A549 (cell line): ENCODE data around the gene TBX20. TPM values are rescaled to one million over a fixed set of nuclear protein-coding genes. Genes with fewer than 3 reads are reported as not detected.

Source experiments
- ATAC-seq, 2 experiments: fragments of 200-7000 bp in 1 of 2; fragments of >200 bp in 1 of 2; cut with Nextera tagmentation in 1 of 2; cut with Tn5 transposase in 1 of 2; 3 replicates each; pipeline versions ENCODE4 v1.8.0 to v1.9.1; 2018 to 2020; ENCODE audit warnings: mild to moderate bottlenecking in 1 of 2, moderate library complexity in 1 of 2
- CTCF ChIA-PET: fragments of 300-600 bp; sonication (Branson Sonifier 250); formaldehyde crosslinking; extraction: SDS; loops from one replicate; lab custom pipeline; 2021; ENCODE audit warnings: antibody characterized with exemption, inconsistent platforms; lab: Yijun Ruan, JAX
- POLR2A ChIA-PET: fragments of 350-600 bp; formaldehyde crosslinking; extraction: SDS; loops from one replicate; lab custom pipeline; 2021; ENCODE audit warnings: antibody characterized with exemption, inconsistent platforms; lab: Yijun Ruan, JAX
- DNase-seq, 2 experiments: peaks; one replicate each; pipeline versions ENCODE4 v3.0.0 to v3.0.0-alpha.2; 2011 to 2016; ENCODE audit warnings: low read depth in 1 of 2, low spot score in 1 of 2
- FAIRE-seq: peaks from 2 replicates; lab custom pipeline; 2011; peaks lifted over from hg19 to GRCh38; lab: Jason Lieb, UNC
- H3K27ac ChIP-seq, 2 experiments: fragments of >200 bp; sonication (Bioruptor Twin); formaldehyde crosslinking; 3 replicates each; pipeline ENCODE4 v1.5.1; 2016 to 2017
- H3K4me1 ChIP-seq: fragments of >200 bp; sonication (Bioruptor Twin); formaldehyde crosslinking; 3 replicates; pipeline ENCODE4 v1.6.1; 2016
- H3K4me2 ChIP-seq: fragments of >200 bp; sonication (Bioruptor Twin); formaldehyde crosslinking; 3 replicates; pipeline ENCODE4 v1.6.1; 2016
- H3K4me3 ChIP-seq: fragments of >200 bp; sonication (Bioruptor Twin); formaldehyde crosslinking; 3 replicates; pipeline ENCODE4 v1.5.1; 2016
- H3K9me3 ChIP-seq: fragments of >200 bp; sonication (Bioruptor Twin); formaldehyde crosslinking; 3 replicates; pipeline ENCODE4 v1.6.1; 2016
- BHLHE40 ChIP-seq: IDR thresholded peaks from 2 replicates; pipeline ENCODE4 v1.6.1; 2012; ENCODE audit warnings: low read depth, low read length, inconsistent platforms
- CBX8 ChIP-seq: fragments of 200-600 bp; sonication (generic); IDR thresholded peaks from 2 replicates; pipeline ENCODE4 v1.6.1; 2016
- CEBPB ChIP-seq, 2 experiments: fragments of >200 bp in 1 of 2; sonication (Bioruptor Twin) in 1 of 2; formaldehyde crosslinking in 1 of 2; IDR thresholded peaks; 2 replicates each; pipeline ENCODE4 v1.6.1; 2012 to 2016
- CHD2 ChIP-seq: fragments of 150-350 bp; IDR thresholded peaks from 2 replicates; pipeline ENCODE4 v1.6.1; 2014; ENCODE audit warnings: low read length; ENCODE audit not compliant: partially characterized antibody
- EHF ChIP-seq: fragments of 250-450 bp; sonication (Bioruptor Pico); IDR thresholded peaks from 2 replicates; pipeline ENCODE4 v1.5.0; 2020; ENCODE audit warnings: mild to moderate bottlenecking
- EHMT2 ChIP-seq: fragments of 200-600 bp; sonication (generic); IDR thresholded peaks from 2 replicates; pipeline ENCODE4 v1.6.1; 2016; ENCODE audit warnings: antibody characterized with exemption, low read depth, mild to moderate bottlenecking, moderate library complexity
- EP300 ChIP-seq, 2 experiments: fragments of >200 bp; sonication (Bioruptor Twin); formaldehyde crosslinking; IDR thresholded peaks; 2 replicates in 1 of 2; 3 replicates in 1 of 2; pipeline ENCODE4 v1.6.1; 2016 to 2017
- FOSB ChIP-seq: fragments of 250-450 bp; sonication (Bioruptor Pico); IDR thresholded peaks from 2 replicates; pipeline ENCODE4 v1.5.0; 2020; ENCODE audit warnings: mild to moderate bottlenecking, moderate library complexity
- FOXS1 ChIP-seq: fragments of 250-450 bp; sonication (Bioruptor Pico); IDR thresholded peaks from 2 replicates; pipeline ENCODE4 v1.5.0; 2020; ENCODE audit warnings: mild to moderate bottlenecking, moderate library complexity
- NPAS2 ChIP-seq: fragments of 250-450 bp; sonication (Bioruptor Pico); IDR thresholded peaks from 2 replicates; pipeline ENCODE4 v1.8.0; 2022; ENCODE audit warnings: mild to moderate bottlenecking, moderate library complexity, borderline replicate concordance
- NR3C1 ChIP-seq: fragments of >200 bp; sonication (Bioruptor Twin); formaldehyde crosslinking; IDR thresholded peaks from 3 replicates; pipeline ENCODE4 v1.6.1; 2017
- PHF8 ChIP-seq: fragments of 200-600 bp; sonication (generic); IDR thresholded peaks from 2 replicates; pipeline ENCODE4 v1.6.1; 2016; ENCODE audit warnings: low read depth, mild to moderate bottlenecking, antibody characterized with exemption, moderate library complexity, borderline replicate concordance
- POLR2AphosphoS2 ChIP-seq: conservative IDR thresholded peaks from 2 replicates; pipeline ENCODE4 v1.6.1; 2012; ENCODE audit warnings: low read length, improper control_type of control experiment, inconsistent platforms
- RARB ChIP-seq: fragments of 250-450 bp; sonication (Bioruptor Pico); IDR thresholded peaks from 2 replicates; pipeline ENCODE4 v1.8.0; 2021; ENCODE audit warnings: mild to moderate bottlenecking, moderate library complexity
- RFX5 ChIP-seq: fragments of 450-650 bp; IDR thresholded peaks from 2 replicates; pipeline ENCODE4 v1.7.1; 2014; ENCODE audit warnings: antibody characterized with exemption, mild to moderate bottlenecking, moderate library complexity
- SMC3 ChIP-seq: fragments of >200 bp; sonication (Bioruptor Twin); formaldehyde crosslinking; IDR thresholded peaks from 3 replicates; pipeline ENCODE4 v1.6.1; 2018; ENCODE audit warnings: inconsistent platforms
- SREBF2 ChIP-seq: fragments of 450-650 bp; IDR thresholded peaks from 2 replicates; pipeline ENCODE4 v1.6.1; 2014; ENCODE audit warnings: mild to moderate bottlenecking, moderate library complexity
- ZFP36 ChIP-seq: fragments of 450-650 bp; IDR thresholded peaks from 2 replicates; pipeline ENCODE4 v1.6.1; 2014; ENCODE audit warnings: borderline replicate concordance; ENCODE audit not compliant: partially characterized antibody
- WGBS: methylation state at CpG from one replicate; pipeline ENCODE4 v1.1.6; 2017; ENCODE audit errors: missing lambda C conversion rate; 5-methylcytosine and 5-hydroxymethylcytosine counted together
- polyA plus RNA-seq, 4 experiments: library from polyadenylated mRNA; depleted of rRNA in 3 of 4; stranded (reverse); fragments of >200 nt; fragmentation: RNase III in 1 of 4; extraction: RNeasy Plus Mini Kit Qiagen cat#74134 plus additional on column Dnase treatment in 1 of 4; gene quantifications; 2 replicates in 3 of 4; 3 replicates in 1 of 4; pipeline ENCODE4 v1.2.3, GENCODE V29; 2011 to 2017
- TF ChIP-seq, protein P1 (sequence below): fragments of 200-600 bp; sonication (generic); IDR thresholded peaks from 2 replicates; pipeline ENCODE4 v1.6.1; 2016; ENCODE audit warnings: antibody characterized with exemption, mild to moderate bottlenecking, moderate library complexity
- TF ChIP-seq, protein P2 (sequence below): fragments of 150-350 bp; IDR thresholded peaks from 2 replicates; pipeline ENCODE4 v1.6.1; 2014; ENCODE audit warnings: low read depth, mild to moderate bottlenecking, low read length
- TF ChIP-seq, protein P3 (sequence below): IDR thresholded peaks from 2 replicates; pipeline ENCODE4 v1.6.1; 2012; ENCODE audit warnings: low read depth, borderline replicate concordance
- TF ChIP-seq, protein P4 (sequence below): fragments of 250-450 bp; sonication (Bioruptor Pico); IDR thresholded peaks from 2 replicates; pipeline ENCODE4 v1.5.0; 2020; ENCODE audit warnings: low read depth, mild to moderate bottlenecking, moderate library complexity
- TF ChIP-seq, protein P5 (sequence below): IDR thresholded peaks from 2 replicates; pipeline ENCODE4 v1.6.1; 2012
- TF ChIP-seq, protein P6 (sequence below): fragments of >200 bp; sonication (Bioruptor Twin); formaldehyde crosslinking; IDR thresholded peaks from 3 replicates; pipeline ENCODE4 v1.5.1; 2016

The TBX20 gene
- polyA plus RNA-seq, 2 of the 4 experiments (the other 2 are of a cell fraction): 1.3 to 1.6 TPM

DNA sequence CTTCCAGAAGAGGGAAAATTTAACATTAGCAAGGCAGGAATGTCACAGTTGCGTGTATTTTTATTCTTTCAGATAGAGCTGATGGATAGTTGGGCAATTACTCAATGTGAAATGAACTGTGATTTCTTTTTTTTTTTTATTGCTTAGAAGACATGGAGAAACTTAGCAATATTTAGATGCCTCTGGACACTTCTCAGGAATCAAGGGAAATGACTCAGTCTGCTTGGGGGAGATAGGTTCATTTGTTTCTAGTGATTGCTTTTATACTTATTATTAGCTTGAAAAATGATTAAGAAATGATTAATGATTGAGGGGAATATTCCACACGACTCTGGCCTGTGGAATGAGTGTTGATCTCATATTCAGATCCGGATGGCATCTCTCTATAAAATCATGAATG lies 33.1 kb upstream of the TBX20 start:
- Histone ChIP-seq H3K4me2 (no peak overlapping the region), H3K27ac (no peak overlapping the region), H3K4me1 (no peaks in the 10 kb centered on the region), H3K9me3 (peaks cover 3% of the 10 kb centered on the region; the same call in 1 of the 3 replicates), H3K4me3 (no peak overlapping the region)
- FAIRE-seq: no peak
- ChIA-PET CTCF (no interaction called here), POLR2A (no interaction called here)
- WGBS: 5% methylated on average over 3 of the region's 3 CpGs
- TF ChIP-seq CEBPB (IDR thresholded peaks at IDR 0.05) (no peak), CBX8 (no peak), EHMT2 (no peak), ZFP36 (no peak), NPAS2 (CRISPR knock-in tag) (no peak), EHF (no peak), SREBF2 (no peak), RFX5 (no peak), FOSB (CRISPR knock-in tag) (no peak), BHLHE40 (no peak), RARB (CRISPR knock-in tag) (no peak)
- TF ChIP-seq, protein P1, sequence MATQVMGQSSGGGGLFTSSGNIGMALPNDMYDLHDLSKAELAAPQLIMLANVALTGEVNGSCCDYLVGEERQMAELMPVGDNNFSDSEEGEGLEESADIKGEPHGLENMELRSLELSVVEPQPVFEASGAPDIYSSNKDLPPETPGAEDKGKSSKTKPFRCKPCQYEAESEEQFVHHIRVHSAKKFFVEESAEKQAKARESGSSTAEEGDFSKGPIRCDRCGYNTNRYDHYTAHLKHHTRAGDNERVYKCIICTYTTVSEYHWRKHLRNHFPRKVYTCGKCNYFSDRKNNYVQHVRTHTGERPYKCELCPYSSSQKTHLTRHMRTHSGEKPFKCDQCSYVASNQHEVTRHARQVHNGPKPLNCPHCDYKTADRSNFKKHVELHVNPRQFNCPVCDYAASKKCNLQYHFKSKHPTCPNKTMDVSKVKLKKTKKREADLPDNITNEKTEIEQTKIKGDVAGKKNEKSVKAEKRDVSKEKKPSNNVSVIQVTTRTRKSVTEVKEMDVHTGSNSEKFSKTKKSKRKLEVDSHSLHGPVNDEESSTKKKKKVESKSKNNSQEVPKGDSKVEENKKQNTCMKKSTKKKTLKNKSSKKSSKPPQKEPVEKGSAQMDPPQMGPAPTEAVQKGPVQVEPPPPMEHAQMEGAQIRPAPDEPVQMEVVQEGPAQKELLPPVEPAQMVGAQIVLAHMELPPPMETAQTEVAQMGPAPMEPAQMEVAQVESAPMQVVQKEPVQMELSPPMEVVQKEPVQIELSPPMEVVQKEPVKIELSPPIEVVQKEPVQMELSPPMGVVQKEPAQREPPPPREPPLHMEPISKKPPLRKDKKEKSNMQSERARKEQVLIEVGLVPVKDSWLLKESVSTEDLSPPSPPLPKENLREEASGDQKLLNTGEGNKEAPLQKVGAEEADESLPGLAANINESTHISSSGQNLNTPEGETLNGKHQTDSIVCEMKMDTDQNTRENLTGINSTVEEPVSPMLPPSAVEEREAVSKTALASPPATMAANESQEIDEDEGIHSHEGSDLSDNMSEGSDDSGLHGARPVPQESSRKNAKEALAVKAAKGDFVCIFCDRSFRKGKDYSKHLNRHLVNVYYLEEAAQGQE: no peak
- TF ChIP-seq, protein P2, sequence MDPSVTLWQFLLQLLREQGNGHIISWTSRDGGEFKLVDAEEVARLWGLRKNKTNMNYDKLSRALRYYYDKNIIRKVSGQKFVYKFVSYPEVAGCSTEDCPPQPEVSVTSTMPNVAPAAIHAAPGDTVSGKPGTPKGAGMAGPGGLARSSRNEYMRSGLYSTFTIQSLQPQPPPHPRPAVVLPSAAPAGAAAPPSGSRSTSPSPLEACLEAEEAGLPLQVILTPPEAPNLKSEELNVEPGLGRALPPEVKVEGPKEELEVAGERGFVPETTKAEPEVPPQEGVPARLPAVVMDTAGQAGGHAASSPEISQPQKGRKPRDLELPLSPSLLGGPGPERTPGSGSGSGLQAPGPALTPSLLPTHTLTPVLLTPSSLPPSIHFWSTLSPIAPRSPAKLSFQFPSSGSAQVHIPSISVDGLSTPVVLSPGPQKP: no peak
- TF ChIP-seq, protein P3, sequence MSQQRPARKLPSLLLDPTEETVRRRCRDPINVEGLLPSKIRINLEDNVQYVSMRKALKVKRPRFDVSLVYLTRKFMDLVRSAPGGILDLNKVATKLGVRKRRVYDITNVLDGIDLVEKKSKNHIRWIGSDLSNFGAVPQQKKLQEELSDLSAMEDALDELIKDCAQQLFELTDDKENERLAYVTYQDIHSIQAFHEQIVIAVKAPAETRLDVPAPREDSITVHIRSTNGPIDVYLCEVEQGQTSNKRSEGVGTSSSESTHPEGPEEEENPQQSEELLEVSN: no peak
- TF ChIP-seq, protein P4, sequence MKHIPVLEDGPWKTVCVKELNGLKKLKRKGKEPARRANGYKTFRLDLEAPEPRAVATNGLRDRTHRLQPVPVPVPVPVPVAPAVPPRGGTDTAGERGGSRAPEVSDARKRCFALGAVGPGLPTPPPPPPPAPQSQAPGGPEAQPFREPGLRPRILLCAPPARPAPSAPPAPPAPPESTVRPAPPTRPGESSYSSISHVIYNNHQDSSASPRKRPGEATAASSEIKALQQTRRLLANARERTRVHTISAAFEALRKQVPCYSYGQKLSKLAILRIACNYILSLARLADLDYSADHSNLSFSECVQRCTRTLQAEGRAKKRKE (CRISPR knock-in tag): no peak
- TF ChIP-seq, protein P5, sequence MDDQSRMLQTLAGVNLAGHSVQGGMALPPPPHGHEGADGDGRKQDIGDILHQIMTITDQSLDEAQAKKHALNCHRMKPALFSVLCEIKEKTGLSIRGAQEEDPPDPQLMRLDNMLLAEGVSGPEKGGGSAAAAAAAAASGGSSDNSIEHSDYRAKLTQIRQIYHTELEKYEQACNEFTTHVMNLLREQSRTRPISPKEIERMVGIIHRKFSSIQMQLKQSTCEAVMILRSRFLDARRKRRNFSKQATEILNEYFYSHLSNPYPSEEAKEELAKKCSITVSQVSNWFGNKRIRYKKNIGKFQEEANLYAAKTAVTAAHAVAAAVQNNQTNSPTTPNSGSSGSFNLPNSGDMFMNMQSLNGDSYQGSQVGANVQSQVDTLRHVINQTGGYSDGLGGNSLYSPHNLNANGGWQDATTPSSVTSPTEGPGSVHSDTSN: no peak
- TF ChIP-seq, protein P6, sequence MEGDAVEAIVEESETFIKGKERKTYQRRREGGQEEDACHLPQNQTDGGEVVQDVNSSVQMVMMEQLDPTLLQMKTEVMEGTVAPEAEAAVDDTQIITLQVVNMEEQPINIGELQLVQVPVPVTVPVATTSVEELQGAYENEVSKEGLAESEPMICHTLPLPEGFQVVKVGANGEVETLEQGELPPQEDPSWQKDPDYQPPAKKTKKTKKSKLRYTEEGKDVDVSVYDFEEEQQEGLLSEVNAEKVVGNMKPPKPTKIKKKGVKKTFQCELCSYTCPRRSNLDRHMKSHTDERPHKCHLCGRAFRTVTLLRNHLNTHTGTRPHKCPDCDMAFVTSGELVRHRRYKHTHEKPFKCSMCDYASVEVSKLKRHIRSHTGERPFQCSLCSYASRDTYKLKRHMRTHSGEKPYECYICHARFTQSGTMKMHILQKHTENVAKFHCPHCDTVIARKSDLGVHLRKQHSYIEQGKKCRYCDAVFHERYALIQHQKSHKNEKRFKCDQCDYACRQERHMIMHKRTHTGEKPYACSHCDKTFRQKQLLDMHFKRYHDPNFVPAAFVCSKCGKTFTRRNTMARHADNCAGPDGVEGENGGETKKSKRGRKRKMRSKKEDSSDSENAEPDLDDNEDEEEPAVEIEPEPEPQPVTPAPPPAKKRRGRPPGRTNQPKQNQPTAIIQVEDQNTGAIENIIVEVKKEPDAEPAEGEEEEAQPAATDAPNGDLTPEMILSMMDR: no peak
- no peak for ATAC-seq
- no peak for DNase-seq

DNA sequence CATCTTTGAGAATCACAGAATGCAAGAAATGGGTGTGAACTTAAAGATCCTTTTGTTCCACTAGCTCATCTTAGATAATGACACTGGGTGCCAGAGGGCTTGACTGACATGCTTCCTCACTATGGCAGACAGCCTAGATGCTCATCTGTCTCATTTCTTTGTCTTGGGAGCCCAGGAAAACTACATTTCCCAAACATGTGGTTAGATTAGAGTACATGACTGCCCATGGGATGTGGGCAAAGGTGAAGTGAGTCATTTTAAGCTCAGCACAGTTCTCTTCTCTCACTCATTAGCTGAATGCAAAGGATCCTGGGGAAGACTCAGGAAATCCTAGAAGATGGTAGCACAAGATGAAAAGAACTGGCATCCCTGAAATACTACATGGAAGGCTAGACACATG lies 32.5 kb upstream of the TBX20 start:
- H3K4me3 ChIP-seq: no peak overlapping the region
- peaks cover 3% of the 10 kb centered on the region; the same call in 1 of the 3 replicates for H3K9me3 ChIP-seq
- ChIA-PET CTCF (no interaction called here), POLR2A (no interaction called here)
- ATAC-seq (no peak), FAIRE-seq (no peak), DNase-seq (no peak)
- no peak overlapping the region for H3K4me2 ChIP-seq
- H3K27ac ChIP-seq: no peak overlapping the region
- no peaks in the 10 kb centered on the region for H3K4me1 ChIP-seq
- TF ChIP-seq FOXS1 (CRISPR knock-in tag) (no peak), EP300 (IDR thresholded peaks at IDR 0.05) (no peak), POLR2AphosphoS2 (no peak), SMC3 (no peak), PHF8 (no peak), CHD2 (no peak), NR3C1 (no peak)
- TF ChIP-seq, protein P1: no peak
- TF ChIP-seq, protein P4 (CRISPR knock-in tag): no peak
